SKM-1 treated with dmso at 0.1 percent for 144 hours (cell line): ENCODE data around the gene ZBTB7B.
A peak's percentile ranks its signal among the peaks of the same experiment; 100 is the strongest.

Experiments used
- DNase-seq: peaks from one replicate; lab custom pipeline; 2025; ENCODE audit not compliant: unreplicated experiment; lab: John Stamatoyannopoulos, UW

The ZBTB7B gene

DNA sequence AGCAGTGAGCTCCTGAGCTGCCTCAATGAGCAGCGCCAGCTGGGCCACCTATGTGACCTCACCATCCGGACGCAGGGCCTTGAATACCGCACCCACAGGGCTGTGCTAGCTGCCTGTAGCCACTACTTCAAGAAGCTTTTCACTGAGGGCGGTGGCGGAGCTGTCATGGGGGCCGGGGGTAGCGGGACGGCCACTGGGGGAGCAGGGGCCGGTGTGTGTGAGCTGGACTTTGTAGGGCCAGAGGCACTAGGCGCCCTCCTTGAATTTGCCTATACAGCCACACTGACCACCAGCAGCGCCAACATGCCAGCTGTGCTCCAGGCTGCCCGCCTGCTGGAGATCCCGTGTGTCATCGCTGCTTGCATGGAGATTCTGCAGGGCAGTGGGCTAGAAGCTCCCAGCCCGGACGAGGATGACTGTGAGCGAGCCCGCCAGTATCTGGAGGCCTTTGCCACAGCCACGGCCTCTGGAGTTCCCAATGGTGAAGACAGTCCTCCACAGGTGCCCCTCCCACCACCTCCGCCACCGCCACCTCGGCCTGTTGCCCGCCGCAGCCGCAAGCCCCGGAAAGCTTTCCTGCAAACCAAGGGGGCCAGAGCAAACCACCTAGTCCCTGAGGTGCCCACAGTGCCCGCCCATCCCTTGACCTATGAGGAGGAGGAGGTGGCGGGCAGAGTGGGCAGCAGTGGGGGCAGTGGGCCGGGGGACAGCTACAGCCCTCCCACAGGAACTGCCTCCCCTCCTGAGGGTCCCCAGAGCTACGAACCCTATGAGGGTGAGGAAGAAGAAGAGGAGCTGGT, 12.3 kb downstream of the ZBTB7B start:
- DNase-seq, result no peak

DNA sequence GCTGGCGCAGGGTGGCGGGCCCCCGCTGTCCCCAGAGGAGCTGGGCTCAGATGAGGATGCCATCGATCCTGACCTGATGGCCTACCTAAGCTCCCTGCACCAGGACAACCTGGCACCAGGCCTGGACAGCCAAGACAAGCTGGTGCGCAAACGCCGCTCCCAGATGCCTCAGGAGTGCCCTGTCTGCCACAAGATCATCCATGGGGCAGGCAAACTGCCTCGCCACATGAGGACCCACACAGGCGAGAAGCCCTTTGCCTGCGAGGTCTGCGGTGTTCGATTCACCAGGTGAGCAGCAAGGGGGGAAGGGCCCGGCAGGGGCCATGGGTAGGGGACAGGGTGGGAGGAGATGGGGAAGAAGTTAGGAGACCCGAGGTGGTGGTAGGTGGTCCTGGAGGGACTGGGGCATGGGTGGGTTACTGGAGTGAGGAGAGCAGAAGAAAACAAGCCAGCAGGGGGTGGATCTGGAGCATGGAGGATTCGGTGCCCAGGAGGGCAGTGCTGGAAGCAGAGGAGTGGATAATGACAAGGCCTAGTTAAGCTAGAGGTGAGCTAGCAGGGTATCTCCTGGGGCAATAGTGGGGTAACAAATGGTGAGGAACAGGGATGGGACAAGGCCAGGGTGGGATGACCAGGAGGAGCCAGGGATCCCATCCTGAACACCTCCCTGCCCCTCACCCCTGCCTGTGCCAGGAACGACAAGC, 13.1 kb downstream of the ZBTB7B start:
- no peak for DNase-seq

- no peak for DNase-seq
These were observed 13.7 kb downstream of the ZBTB7B start for GRCh38 chr1:155016231-155016831.

DNA sequence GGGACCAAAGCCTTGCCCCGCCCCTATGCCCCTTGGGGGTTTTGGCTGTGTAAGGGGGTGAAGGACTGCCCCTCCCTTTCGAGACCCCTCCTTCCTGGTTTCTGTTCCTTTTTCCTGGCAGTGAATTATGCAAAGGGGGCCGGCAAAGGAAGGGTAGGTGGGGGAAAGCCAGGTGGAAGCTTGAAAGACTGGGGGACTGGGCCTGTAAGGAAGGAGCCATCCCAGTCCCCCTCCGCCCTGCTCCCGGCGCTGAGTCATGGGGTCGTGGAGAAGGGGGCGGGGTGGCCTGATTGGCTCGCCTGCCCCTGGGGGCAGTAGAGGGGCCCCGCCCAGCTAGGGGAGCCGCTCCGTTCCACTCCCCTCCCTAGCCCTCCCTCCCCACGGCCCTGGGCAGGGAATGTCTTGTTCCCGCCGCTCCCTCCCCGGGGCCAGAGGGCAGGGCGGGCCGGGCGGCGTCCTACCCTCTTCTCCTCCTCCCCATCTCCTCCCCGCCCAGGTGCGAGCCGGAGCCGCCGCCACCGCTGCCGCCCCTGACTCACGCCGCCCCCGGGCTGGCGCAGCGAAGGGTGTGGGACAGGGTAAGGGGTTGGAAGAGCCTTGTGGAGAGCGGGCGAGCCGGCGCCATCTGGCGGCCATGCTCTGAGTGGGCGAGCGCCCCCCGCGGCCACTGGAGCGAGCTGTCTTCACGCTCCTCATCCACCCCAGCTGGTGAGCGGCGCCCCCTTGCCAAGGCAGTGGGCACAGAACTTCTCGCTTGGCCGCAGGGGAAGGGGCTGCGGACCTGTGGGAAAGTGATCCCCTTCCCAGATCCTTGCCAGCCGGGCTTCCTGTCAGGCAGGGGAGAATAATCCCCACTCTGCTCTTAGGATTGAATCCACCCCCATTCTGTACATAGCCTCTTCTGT, 14.7 kb downstream of the ZBTB7B start:
- DNase-seq, result peak; percentile 85

DNA sequence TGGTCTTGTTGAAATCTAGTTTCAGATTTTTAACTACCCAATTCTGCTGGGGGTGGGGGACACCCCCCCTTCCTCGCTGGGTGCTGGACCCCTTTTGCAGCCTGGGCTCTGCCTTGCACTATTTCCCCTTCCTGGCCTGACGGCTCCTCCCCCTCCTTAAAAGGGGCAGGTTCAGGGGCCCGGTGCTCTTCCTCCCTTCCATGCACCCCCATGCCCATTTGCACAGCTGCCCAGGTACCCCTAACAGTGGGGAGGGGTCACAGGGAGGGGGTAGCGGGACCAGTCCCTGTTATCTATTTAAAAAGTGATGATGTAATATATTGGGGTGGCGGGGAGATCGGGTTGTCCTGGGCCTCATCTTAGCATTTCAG, 15.3 kb downstream of the ZBTB7B start:
- no peak for DNase-seq

DNA sequence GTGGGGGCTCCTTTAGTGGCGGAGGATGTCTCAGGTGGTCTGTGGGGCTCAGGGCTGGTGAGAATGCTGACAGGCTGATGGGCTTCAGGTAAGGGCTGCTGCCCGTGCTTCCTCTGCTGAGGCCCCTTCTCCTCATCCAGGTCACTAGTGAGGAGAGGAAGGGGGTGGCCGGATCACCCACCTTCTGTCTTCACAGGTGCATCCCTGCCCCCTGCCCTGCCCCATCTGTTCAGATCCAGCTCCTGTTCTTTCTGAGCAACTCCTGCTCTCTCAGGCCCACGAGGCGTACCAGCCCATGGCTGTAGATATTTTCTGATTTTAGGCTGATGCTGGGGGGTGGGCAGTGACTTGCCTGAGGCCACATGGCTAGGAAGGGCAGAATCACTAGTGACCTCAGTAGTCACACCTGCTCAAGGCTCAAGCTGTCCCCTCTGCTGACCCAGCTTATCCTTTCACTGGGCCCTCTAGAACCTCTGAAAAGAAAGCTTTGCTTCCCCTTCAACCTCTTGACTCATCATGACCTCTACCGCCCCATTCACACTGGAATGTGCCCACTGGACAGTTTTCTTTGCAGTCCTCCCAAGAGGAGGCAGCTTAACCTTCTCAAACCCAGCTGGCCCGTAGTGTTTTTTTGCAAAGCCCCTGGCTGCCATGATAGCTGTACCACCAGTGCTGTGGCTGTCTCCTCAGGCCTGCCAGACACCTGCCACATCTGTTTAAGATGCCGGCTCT, 16.2 kb downstream of the ZBTB7B start:
- no peak for DNase-seq

DNA sequence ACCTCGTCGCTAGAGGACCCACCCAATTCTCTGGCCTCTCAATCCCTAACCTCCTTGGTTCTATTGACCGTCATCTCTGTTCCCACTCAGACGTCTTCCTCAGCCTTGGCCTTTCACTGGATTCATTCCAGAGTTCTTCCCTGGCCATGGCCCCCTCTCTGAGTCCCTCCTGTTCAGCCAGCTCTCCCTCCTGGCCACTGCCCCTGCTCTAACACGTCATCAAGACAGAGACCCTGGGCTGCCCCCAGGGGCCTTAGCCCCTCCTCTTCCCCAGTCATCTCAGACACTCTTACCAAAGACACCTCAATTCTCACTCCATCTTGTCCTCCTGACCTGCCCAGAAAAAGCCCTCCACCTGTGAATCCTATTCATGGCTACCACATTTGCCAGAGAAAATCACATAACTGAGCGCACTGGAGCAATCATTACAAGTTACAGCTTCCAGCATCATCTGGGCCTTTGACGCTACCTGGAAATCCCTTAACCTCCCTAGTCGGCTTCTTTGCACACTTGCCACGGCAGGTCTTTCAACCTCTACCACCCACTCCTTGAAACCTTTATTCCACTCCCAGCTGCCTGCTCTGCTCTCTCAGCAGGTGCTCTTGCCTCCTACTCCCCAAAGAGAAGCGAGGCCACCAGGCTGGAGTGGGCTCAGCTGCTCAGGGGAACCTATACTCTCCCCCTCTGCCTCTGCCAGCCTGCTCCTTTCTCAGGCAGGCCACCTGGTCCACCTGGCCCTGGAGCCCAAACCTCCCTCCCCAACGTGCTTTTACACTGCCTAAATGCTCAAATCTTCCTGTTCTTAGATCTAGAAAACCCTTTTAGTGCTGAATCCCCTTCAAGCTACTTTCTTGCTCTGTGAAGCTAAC, 17.0 kb downstream of the ZBTB7B start:
- DNase-seq, result no peak

DNA sequence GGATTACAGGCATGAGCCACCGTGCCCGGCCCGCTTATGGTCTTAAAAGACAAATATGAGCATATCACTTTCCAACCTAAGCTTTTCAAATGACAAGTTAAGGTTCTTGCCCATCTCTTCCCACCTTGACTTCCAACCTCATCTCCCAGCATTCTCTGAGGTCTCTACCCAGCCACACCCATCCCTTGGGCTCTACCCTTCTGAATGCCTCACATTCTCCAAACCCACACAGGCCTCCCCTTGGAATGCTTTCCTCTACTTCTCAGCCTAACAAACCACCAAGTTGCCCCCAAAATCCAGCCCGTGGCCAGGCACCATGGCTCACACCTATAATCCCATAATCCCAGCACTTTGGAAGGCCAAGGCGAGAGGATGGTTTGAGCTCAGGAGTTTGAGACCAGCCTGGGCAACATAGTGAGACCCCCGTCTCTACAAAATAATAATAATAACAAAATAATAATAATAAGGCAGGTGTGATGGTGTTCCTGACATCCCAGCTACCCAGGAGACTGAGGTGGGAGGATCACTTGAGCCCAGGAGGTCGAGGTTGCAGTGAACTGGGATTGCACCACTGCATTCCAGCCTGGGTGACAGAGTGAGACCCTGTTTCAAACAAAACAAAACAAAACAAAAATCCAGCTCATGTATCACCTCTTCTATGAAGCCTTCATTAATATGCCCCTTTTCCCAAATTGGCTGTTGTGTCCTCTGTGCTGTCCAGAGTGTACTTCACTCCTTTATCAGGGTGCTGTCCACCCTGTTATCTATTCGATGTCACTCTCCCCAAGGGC, 19.7 kb downstream of the ZBTB7B start:
- DNase-seq, result no peak

DNA sequence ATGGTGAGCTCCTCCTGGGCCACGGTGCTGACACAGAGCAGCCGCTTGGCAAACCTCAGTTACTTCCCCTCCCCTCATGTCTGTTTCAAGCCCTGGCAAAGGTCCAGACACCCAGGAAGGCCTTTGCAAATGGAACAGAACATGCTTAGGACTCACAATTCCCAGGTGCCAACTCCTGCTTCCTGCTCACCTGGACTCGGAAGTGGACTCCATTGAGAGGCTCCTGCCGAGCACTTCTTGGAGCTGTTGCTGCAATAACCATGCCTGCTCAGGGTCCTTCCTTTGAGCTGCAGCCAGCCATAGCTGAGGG, 20.3 kb downstream of the ZBTB7B start:
- peak; percentile 29 for DNase-seq

DNA sequence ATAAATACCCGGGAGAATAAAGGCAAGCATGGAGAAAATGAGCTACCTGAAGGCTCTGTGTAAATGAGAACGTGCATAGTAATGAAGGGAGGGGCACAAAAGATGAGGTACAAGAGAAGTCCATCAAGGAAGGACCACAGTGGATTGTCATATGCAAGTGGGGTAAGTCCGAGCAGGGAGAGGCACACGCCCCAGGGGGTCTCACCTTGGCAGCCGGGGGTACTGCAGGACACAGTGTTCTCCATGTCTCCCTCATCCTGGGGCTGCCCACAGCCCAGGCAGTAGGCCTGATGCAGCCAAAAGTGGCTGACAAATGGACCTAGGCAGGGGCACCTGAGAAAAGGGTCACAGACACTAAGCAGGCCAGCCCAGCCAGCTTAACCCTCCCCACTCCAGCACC, 21.0 kb downstream of the ZBTB7B start:
- no peak for DNase-seq

DNA sequence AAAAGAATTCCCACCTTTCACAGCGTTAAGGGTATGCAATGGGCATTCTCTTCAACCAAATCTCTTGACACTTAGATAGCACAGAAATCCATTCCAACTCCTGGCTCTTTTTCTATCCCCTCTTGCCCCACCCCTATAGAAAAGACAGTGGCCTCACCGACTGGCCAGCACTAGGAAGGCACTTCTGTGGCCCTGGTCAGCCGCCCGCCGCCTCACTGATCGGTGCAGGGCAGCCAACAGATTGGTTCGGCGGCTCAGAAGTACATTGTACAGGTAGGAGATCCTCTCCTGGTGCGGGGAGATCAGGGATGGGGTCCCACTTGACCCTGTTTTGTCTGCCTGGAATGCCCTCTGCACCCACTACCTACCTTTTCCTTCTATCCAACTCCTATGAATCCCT, 21.7 kb downstream of the ZBTB7B start:
- no peak for DNase-seq

DNA sequence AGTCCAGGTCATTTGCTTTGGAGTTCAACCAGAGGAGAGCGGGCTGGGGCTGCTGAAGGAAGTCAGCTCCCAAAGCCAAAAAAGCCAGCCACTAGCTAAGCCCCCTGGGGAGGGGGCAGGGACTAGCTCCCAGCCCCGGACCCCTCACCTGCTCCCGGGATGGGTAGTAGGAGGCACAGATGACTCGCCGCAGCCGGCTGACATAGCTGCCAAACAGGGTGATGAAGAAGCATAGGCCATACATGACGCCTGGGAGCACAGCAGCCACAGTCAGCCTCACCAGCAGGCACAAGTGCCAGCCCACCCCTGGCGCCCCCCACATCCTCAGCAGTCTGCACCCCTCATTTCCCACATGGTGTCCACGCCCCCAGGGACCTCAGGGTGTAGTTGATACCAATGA, 23.6 kb downstream of the ZBTB7B start:
- no peak for DNase-seq

- no peak for DNase-seq
These were observed 24.0 kb downstream of the ZBTB7B start for GRCh38 chr1:155026588-155026987.

DNA sequence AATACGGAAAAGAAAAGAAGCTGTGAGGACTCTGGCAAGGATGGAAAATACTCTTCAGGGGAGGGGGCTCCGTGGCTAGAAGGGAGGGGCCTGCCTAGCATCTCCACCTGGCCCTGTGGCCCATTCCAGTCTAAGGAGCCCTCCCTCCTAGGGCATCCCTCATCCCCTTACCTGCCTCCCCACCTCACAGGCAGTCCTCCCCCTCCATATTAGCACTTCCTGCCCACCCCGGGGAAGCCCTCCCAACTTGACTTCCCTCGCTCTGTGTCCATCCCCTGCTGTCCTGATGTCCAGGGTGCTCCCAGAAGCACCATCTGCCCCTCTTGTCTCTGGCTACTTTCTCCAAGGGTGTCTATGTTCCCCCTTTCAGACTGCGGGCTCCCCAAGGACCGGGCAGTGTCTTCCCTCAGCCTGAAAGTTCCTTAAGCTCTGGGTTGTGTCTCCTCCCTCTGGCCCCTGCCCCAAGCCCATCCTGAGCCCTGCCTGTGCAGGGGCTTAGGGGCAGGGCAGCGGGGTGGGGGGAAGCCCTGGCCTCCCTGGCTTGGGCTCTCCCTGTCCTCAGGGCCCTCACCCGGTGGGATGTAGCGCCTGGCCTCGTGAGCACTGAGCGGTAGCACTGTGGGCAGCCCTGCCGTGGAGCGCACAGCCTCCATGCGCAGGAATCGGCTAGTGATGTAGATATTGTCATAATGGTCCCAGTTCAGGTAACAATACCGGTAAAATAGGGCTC, 27.1 kb downstream of the ZBTB7B start:
- DNase-seq, result no peak

DNA sequence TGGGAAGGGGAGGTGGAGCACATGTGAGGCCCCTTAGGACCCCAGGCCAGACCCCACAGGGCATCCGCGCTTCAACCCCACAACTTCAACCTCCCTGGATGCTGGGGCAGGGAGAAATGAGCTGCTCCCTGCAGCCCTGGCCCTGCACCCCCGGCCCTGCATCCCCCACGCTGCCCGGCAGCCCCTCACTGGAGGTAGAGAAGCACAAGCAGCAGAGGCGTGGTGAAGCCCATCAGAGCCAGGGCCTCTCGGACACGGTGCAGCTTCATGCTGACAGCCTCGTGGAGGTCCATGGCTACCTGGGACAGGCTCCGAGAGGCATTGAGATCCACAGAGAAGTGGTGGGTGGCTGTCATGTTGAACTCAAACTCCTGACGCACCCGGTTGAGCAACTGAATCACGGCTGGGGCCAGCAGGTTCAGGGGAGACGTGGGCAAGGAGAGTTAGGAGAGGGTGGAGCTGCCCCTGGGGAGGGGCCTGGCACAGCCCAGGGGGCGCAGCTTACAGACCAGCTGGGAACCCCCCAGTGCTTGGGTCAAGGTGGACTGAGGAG, 27.7 kb downstream of the ZBTB7B start:
- no peak for DNase-seq

DNA sequence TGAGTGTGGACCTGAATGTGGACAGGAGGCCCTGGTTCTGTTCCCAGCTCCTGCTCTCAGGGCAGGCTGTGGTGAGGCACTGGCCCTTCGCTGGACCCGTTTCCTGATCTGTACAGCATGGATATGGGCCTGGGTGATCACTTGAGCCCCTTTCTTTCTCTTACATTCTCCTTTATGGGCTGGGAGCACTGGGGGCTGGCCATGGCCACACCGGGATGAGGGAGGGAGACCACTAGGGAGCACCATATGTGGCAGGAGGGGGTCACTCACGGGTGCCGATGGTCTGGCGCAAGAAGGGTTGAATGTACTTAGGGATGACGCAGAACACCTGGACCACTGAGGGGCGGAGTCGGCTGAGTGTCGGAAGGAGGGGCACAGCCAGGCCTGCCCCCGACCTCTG, 28.3 kb downstream of the ZBTB7B start:
- DNase-seq, result no peak

DNA sequence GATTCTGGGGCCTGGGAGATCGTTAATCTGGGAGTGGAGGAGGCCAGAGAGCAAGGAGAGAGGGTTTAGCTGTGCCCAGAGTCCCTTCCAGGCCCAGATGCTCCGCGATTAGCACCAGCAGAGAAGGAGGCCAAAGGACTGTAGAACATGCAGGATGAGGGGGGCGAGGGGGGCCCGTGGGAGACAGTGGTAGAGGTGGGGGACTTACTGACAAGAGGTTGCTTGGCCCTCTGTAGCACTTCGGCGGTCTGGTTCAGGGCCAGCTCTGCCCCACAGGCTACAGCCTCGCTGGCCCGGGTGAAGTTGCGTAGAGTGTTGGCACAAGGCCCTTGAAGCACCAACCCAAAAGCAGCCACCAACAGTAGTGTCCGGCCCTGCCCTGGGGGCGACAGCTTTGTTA, 30.3 kb downstream of the ZBTB7B start:
- no peak for DNase-seq

DNA sequence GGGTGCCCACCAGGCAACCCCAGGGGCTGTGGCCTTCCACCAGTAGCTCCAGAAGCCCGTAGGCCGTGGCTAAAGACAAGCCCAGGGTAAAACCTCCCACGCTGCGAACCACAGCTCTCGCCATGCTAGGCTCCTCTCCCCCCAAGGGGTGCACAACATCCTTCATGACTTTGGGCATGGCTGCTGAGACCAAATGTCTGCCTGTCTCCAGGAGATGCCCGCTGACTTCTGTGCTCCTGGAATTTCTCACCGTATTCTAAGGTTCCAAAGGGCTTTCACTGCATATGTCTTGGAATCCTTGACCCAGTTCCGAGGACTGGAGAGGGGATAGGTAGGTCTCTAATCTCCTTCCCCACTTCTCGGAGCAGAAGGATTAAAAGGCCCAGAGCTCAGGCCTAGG, 30.9 kb downstream of the ZBTB7B start, which contains the start of the genes DCST1 and DCST2:
Gene DCST1 (plus strand): TSS at position 301 of the 400 bp plus-strand sequence. CDS start 213 bp downstream, outside the sequence.
Gene DCST2 (minus strand): TSS at position 258 of the 400 bp plus-strand sequence. CDS start 80 bp downstream, at position 178.
- no peak for DNase-seq
